BJ (cell line): ENCODE measurements around the gene MC3R. TPM values are rescaled to one million over a fixed set of nuclear protein-coding genes. Genes with fewer than 3 reads are reported as not detected.

ENCODE experiments used
- CTCF ChIA-PET: fragments of 350-600 bp; formaldehyde crosslinking; extraction: SDS; loops from one replicate; lab custom pipeline; 2021; ENCODE audit warnings: antibody characterized with exemption, inconsistent platforms; lab: Yijun Ruan, JAX
- POLR2A ChIA-PET: fragments of 300-600 bp; sonication (Branson Sonifier 250); formaldehyde crosslinking; extraction: SDS; loops from one replicate; lab custom pipeline; 2021; ENCODE audit warnings: antibody characterized with exemption; lab: Charles Lee
- DNase-seq: peaks from one replicate; pipeline ENCODE4 v3.0.0-alpha.2; 2011; ENCODE audit warnings: low read depth
- H3K27me3 ChIP-seq: 2 replicates; pipeline ENCODE4 v1.6.0; 2011; ENCODE audit warnings: low read length; ENCODE audit not compliant: control insufficient read depth, insufficient read depth
- H3K36me3 ChIP-seq: 2 replicates; pipeline ENCODE4 v1.5.1; 2011; ENCODE audit warnings: low read length; ENCODE audit not compliant: control insufficient read depth, insufficient read depth
- H3K4me3 ChIP-seq: 2 replicates; pipeline ENCODE4 v1.5.1; 2011; ENCODE audit warnings: low read depth, mild to moderate bottlenecking, control low read depth, low read length
- CTCF ChIP-seq: IDR thresholded peaks from 2 replicates; pipeline ENCODE4 v1.5.1; 2011; ENCODE audit warnings: low read depth, mild to moderate bottlenecking, control low read depth, inconsistent platforms, low read length, moderate library complexity; ENCODE audit not compliant: insufficient read depth
- polyA plus RNA-seq: library from polyadenylated mRNA; depleted of rRNA; stranded (reverse); fragments of >200 nt; gene quantifications from 2 replicates; pipeline ENCODE4 v1.2.3, GENCODE V29; 2011

MC3R gene
- polyA plus RNA-seq, 1 experiment = not detected

GRCh38 chr20:56207656-56208055 lies 40.9 kb upstream of the MC3R start:
- ChIA-PET POLR2A (no interaction called here), CTCF (no interaction called here)
- no peak overlapping the region for H3K4me3 ChIP-seq
- DNase-seq = no peak
- no peaks in the 10 kb centered on the region for H3K27me3 ChIP-seq
- H3K36me3 ChIP-seq = no peaks in the 10 kb centered on the region
- TF ChIP-seq CTCF = no peak

- ChIA-PET CTCF (no interaction called here), POLR2A (no interaction called here)
- H3K27me3 ChIP-seq = no peaks in the 10 kb centered on the region
- DNase-seq = no peak
- TF ChIP-seq CTCF = no peak
- H3K4me3 ChIP-seq = no peak overlapping the region
- H3K36me3 ChIP-seq = no peaks in the 10 kb centered on the region
Measured at GRCh38 chr20:56208121-56208520, 40.4 kb upstream of the MC3R start.

- H3K36me3 ChIP-seq = no peaks in the 10 kb centered on the region
- CTCF ChIA-PET = no interaction called here
- no peaks in the 10 kb centered on the region for H3K27me3 ChIP-seq
- POLR2A ChIA-PET = no interaction called here
- no peak overlapping the region for H3K4me3 ChIP-seq
- no peak for DNase-seq
- no peak for TF ChIP-seq CTCF
Measured at GRCh38 chr20:56211051-56211450, 37.5 kb upstream of the MC3R start.

GRCh38 chr20:56212091-56212490 lies 36.4 kb upstream of the MC3R start:
- TF ChIP-seq CTCF = no peak
- H3K4me3 ChIP-seq = no peak overlapping the region
- H3K36me3 ChIP-seq = no peaks in the 10 kb centered on the region
- no peak for DNase-seq
- POLR2A ChIA-PET = no interaction called here
- CTCF ChIA-PET = no interaction called here
- H3K27me3 ChIP-seq = no peaks in the 10 kb centered on the region

GRCh38 chr20:56213321-56213720 lies 35.2 kb upstream of the MC3R start:
- DNase-seq = no peak
- no peak overlapping the region for H3K4me3 ChIP-seq
- no peaks in the 10 kb centered on the region for H3K36me3 ChIP-seq
- ChIA-PET CTCF (no interaction called here), POLR2A (no interaction called here)
- no peaks in the 10 kb centered on the region for H3K27me3 ChIP-seq
- TF ChIP-seq CTCF = no peak
